Neuronal stem cell (in vitro differentiated cells): Measurements from ENCODE around the gene ZNF776.
A peak's percentile ranks its signal among the peaks of the same experiment; 100 is the strongest.
"Not testable (repeated sequence)": the region's sequence is repeated elsewhere in the genome, so short reads cannot be mapped to it uniquely, and the experiment has no call there.

ENCODE experiments used
- DNase-seq: peaks from one replicate; pipeline ENCODE4 v3.0.0-alpha.2; 2013; ENCODE audit warnings: low spot score
- H2AFZ ChIP-seq: one replicate; pipeline ENCODE4 v1.6.1; 2013; ENCODE audit warnings: mild to moderate bottlenecking, low read length, inconsistent platforms
- H2AK5ac ChIP-seq: 2 replicates; pipeline ENCODE4 v1.6.1; 2013; ENCODE audit warnings: low read depth, mild to moderate bottlenecking, inconsistent platforms, low read length, moderate library complexity, mixed read lengths
- H2BK120ac ChIP-seq: 2 replicates; pipeline ENCODE4 v1.6.1; 2013; ENCODE audit warnings: low read depth, mild to moderate bottlenecking, inconsistent platforms, low read length, moderate library complexity, mixed read lengths
- H2BK12ac ChIP-seq: one replicate; pipeline ENCODE4 v1.6.1; 2013; ENCODE audit warnings: low read length, inconsistent platforms
- H2BK15ac ChIP-seq: 2 replicates; pipeline ENCODE4 v1.6.1; 2013; ENCODE audit warnings: mild to moderate bottlenecking, low read length, inconsistent platforms, mixed read lengths
- H2BK5ac ChIP-seq: one replicate; pipeline ENCODE4 v1.6.1; 2013; ENCODE audit warnings: inconsistent platforms, mild to moderate bottlenecking, low read length, moderate library complexity
- H3K14ac ChIP-seq: one replicate; pipeline ENCODE4 v1.6.1; 2013; ENCODE audit warnings: low read length, inconsistent platforms
- H3K18ac ChIP-seq: 2 replicates; pipeline ENCODE4 v1.6.1; 2013; ENCODE audit warnings: low read length, inconsistent platforms
- H3K23ac ChIP-seq: 2 replicates; pipeline ENCODE4 v1.6.1; 2013; ENCODE audit warnings: low read depth, mild to moderate bottlenecking, mixed read lengths, low read length, inconsistent platforms; ENCODE audit not compliant: poor library complexity
- H3K27ac ChIP-seq: replicated peaks from 3 replicates; pipeline ENCODE4 v1.5.1; 2013; ENCODE audit warnings: low read length, inconsistent platforms
- H3K27me3 ChIP-seq, 3 experiments: 2 replicates each; pipeline ENCODE4 v1.6.1; 2013; ENCODE audit warnings: low read length in 3 of 3, mild to moderate bottlenecking in 2 of 3, inconsistent platforms in 1 of 3, low read depth in 1 of 3, mixed read lengths in 1 of 3, moderate library complexity in 1 of 3; ENCODE audit not compliant: control insufficient read depth in 3 of 3, insufficient read depth in 3 of 3
- H3K36me3 ChIP-seq, 2 donors: replicated peaks in 1 of 2; 2 replicates each; pipeline ENCODE4 v1.6.1; 2013; ENCODE audit warnings: low read length in 2 of 2; ENCODE audit not compliant: control insufficient read depth in 2 of 2, insufficient read depth in 2 of 2
- H3K4ac ChIP-seq: 2 replicates; pipeline ENCODE4 v1.6.1; 2013; ENCODE audit warnings: inconsistent platforms, mild to moderate bottlenecking, low read length, moderate library complexity
- H3K4me1 ChIP-seq, 2 donors: 1 replicate in 1 of 2; 2 replicates in 1 of 2; pipeline ENCODE4 v1.6.1; 2013; ENCODE audit warnings: low read length in 2 of 2, low read depth in 1 of 2; ENCODE audit not compliant: control insufficient read depth in 2 of 2, insufficient read depth in 1 of 2
- H3K4me2 ChIP-seq: one replicate; pipeline ENCODE4 v1.6.1; 2013; ENCODE audit warnings: mild to moderate bottlenecking, low read length, inconsistent platforms; ENCODE audit not compliant: insufficient read depth, poor library complexity, severe bottlenecking
- H3K4me3 ChIP-seq, 2 donors: 2 replicates each; pipeline ENCODE4 v1.5.1; 2013; ENCODE audit warnings: low read length in 2 of 2, mild to moderate bottlenecking in 2 of 2, inconsistent platforms in 1 of 2, moderate library complexity in 1 of 2
- H3K79me1 ChIP-seq: one replicate; pipeline ENCODE4 v1.6.1; 2013; ENCODE audit warnings: low read depth, mild to moderate bottlenecking, inconsistent platforms, low read length, moderate library complexity
- H3K9ac ChIP-seq: one replicate; pipeline ENCODE4 v1.6.1; 2013; ENCODE audit warnings: mild to moderate bottlenecking, low read depth, low read length, inconsistent platforms; ENCODE audit not compliant: poor library complexity
- H3K9me3 ChIP-seq, 2 donors: replicated peaks in 1 of 2; 2 replicates each; pipeline versions ENCODE3 to v1.6.1; 2013; ENCODE audit warnings: low read length in 2 of 2, mild to moderate bottlenecking in 2 of 2, inconsistent platforms in 1 of 2, low read depth in 1 of 2, mixed read lengths in 1 of 2, moderate library complexity in 1 of 2; ENCODE audit not compliant: control insufficient read depth in 2 of 2, insufficient read depth in 1 of 2
- H4K8ac ChIP-seq: one replicate; pipeline ENCODE4 v1.6.1; 2013; ENCODE audit warnings: low read depth, mild to moderate bottlenecking, inconsistent platforms, low read length, moderate library complexity
- H4K91ac ChIP-seq: one replicate; pipeline ENCODE4 v1.6.1; 2013; ENCODE audit warnings: low read length, low read depth, mild to moderate bottlenecking, inconsistent platforms; ENCODE audit not compliant: poor library complexity
- WGBS, 2 donors: extraction: QIAGEN DNeasy Blood & Tissue Kit; methylation state at CpG; one replicate each; pipeline ENCODE4 v1.1.7; 2013; ENCODE audit warnings: missing lambda C conversion rate in 2 of 2, mixed read lengths in 1 of 2; ENCODE audit not compliant: insufficient read length in 2 of 2, insufficient replicate concordance in 1 of 2; ENCODE audit errors: extremely low coverage in 2 of 2; 5-methylcytosine and 5-hydroxymethylcytosine counted together

ZNF776 gene

DNA sequence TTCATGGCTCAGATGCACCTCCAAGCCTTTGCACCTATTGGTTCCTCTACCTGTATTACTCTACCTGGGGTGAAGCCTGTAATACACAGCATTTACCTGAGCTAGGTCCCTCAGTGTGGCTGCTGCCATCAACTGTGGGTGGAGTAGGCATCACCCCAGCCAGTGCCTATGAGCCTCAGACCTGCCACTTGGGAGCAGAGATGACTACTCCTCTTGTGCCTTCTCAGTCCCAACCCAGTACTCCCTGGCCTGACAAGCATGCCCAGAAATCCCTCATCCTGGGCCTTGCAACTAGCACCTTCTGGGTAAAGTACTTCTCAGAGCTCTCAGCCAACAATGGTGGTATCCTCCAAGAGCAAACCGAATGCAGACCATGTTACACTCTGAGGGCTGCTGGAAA, 50.0 kb downstream of the ZNF776 start:
- no CpG with 5 or more reads among the region's 1 CpG for WGBS, 2 donors
- H2BK120ac ChIP-seq, H2BK5ac ChIP-seq, H3K79me1 ChIP-seq, H2AFZ ChIP-seq, H3K18ac ChIP-seq, H4K8ac ChIP-seq, H3K27ac ChIP-seq, H3K4me1 ChIP-seq, H3K4me3 ChIP-seq, H3K9me3 ChIP-seq, H3K27me3 ChIP-seq, H3K4ac ChIP-seq, H2BK15ac ChIP-seq, H3K23ac ChIP-seq, H3K4me2 ChIP-seq, H4K91ac ChIP-seq, H2BK12ac ChIP-seq, DNase-seq, H3K14ac ChIP-seq, H2AK5ac ChIP-seq: not testable (repeated sequence)
- Histone ChIP-seq H3K9ac (peak overlapping the region; percentile 21), H3K36me3 (peaks cover 3 to 56% of the 10 kb centered on the region in 2 donors)

GRCh38 chr19:57800696-57801095, 54.1 kb downstream of the ZNF776 start:
- H2AFZ ChIP-seq, result no peak overlapping the region
- DNase-seq, result peak; percentile 45
- no peak overlapping the region for H3K4ac ChIP-seq
- no peak overlapping the region for H3K14ac ChIP-seq
- peaks cover 7 to 13% of the 10 kb centered on the region in 2 donors for H3K4me1 ChIP-seq
- H2AK5ac ChIP-seq, result no peak overlapping the region
- peak overlapping the region; percentile 85 for H3K27ac ChIP-seq
- no peaks in the 10 kb centered on the region for H3K79me1 ChIP-seq
- H3K36me3 ChIP-seq, result peaks cover 5 to 30% of the 10 kb centered on the region in 2 donors
- H3K18ac ChIP-seq, result no peak overlapping the region
- no peak overlapping the region for H3K9ac ChIP-seq
- H2BK12ac ChIP-seq, result no peak overlapping the region
- H2BK120ac ChIP-seq, result no peak overlapping the region
- H2BK15ac ChIP-seq, result no peak overlapping the region
- H3K4me2 ChIP-seq, result peak overlapping the region; percentile 28
- H4K91ac ChIP-seq, result no peak overlapping the region
- no CpG with 5 or more reads among the region's 5 CpGs for WGBS, 2 donors
- H3K9me3 ChIP-seq, result peaks cover 0 to 3% of the 10 kb centered on the region in 2 donors
- H3K4me3 ChIP-seq, result no peak overlapping the region
- H2BK5ac ChIP-seq, result no peak overlapping the region
- H3K23ac ChIP-seq, result no peak overlapping the region
- no peak overlapping the region for H4K8ac ChIP-seq
- no peaks in the 10 kb centered on the region for H3K27me3 ChIP-seq

- no CpG with 5 or more reads among the region's 4 CpGs for WGBS, 2 donors
- Histone ChIP-seq H3K4me1 (peaks cover 7 to 13% of the 10 kb centered on the region in 2 donors), H2BK120ac (no peak overlapping the region), H3K14ac (no peak overlapping the region), H3K18ac (no peak overlapping the region), H2AK5ac (no peak overlapping the region), H3K9me3 (peaks cover 0 to 5% of the 10 kb centered on the region in 2 donors), H2BK5ac (no peak overlapping the region), H3K23ac (no peak overlapping the region), H3K79me1 (no peaks in the 10 kb centered on the region), H3K4me2 (no peak overlapping the region), H3K27me3 (no peaks in the 10 kb centered on the region), H2BK12ac (no peak overlapping the region), H3K27ac (peak overlapping the region; percentile 34), H2AFZ (no peak overlapping the region), H4K91ac (no peak overlapping the region), H4K8ac (no peak overlapping the region), H3K9ac (no peak overlapping the region), H3K4me3 (no peak overlapping the region), H2BK15ac (no peak overlapping the region), H3K36me3 (peaks cover 2 to 27% of the 10 kb centered on the region in 2 donors), H3K4ac (no peak overlapping the region)
- DNase-seq, result no peak
Observed at GRCh38 chr19:57802269-57802668, 55.7 kb downstream of the ZNF776 start.

DNA sequence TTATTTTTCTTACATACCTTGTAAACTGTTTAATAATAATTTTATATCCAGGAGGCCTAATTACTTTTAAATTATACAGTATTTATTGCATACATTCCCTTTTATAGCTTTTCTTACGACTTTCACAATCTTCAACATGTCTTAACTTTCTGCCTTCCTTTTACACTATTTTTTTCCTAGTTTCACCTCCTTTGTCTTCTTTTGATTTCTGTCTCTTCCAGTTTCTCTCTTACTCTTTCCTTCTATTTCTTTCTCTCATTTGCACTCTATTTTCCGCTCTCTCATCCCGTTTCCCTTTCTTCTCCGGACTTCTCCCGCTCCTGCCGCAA, 56.6 kb downstream of the ZNF776 start:
- peaks cover 7 to 34% of the 10 kb centered on the region in 2 donors for H3K36me3 ChIP-seq
- no peaks in the 10 kb centered on the region for H3K27me3 ChIP-seq
- peak overlapping the region; percentile 99 for H3K27ac ChIP-seq
- H3K14ac ChIP-seq, result no peak overlapping the region
- no peak overlapping the region for H3K23ac ChIP-seq
- WGBS, 2 donors, result no CpG with 5 or more reads among the region's 6 CpGs
- peak overlapping the region; percentile 65 for H3K4me2 ChIP-seq
- peaks cover 0 to 5% of the 10 kb centered on the region in 2 donors for H3K9me3 ChIP-seq
- no peak overlapping the region for H4K91ac ChIP-seq
- no peak overlapping the region for H2BK5ac ChIP-seq
- H3K18ac ChIP-seq, result no peak overlapping the region
- no peak overlapping the region for H2BK120ac ChIP-seq
- H2AK5ac ChIP-seq, result no peak overlapping the region
- peak overlapping the region; percentile 86 for H2AFZ ChIP-seq
- H2BK12ac ChIP-seq, result no peak overlapping the region
- H3K9ac ChIP-seq, result no peak overlapping the region
- no peak for DNase-seq
- H3K4me1 ChIP-seq, result peaks cover 7 to 13% of the 10 kb centered on the region in 2 donors
- H3K4ac ChIP-seq, result no peak overlapping the region
- H3K4me3 ChIP-seq, result peak overlapping the region; percentile 49 to 71
- no peak overlapping the region for H4K8ac ChIP-seq
- no peaks in the 10 kb centered on the region for H3K79me1 ChIP-seq
- no peak overlapping the region for H2BK15ac ChIP-seq
